ENCODE results near the gene SRSF10. TPM values are rescaled to one million over a fixed set of nuclear protein-coding genes. Genes with fewer than 3 reads are reported as not detected.

The SRSF10 gene
- total RNA-seq, 1 donor = 127 TPM

GRCh38 chr1:23979387-23979880 is 693 bp downstream of the SRSF10 start:
- TF ChIP-seq, protein P1, sequence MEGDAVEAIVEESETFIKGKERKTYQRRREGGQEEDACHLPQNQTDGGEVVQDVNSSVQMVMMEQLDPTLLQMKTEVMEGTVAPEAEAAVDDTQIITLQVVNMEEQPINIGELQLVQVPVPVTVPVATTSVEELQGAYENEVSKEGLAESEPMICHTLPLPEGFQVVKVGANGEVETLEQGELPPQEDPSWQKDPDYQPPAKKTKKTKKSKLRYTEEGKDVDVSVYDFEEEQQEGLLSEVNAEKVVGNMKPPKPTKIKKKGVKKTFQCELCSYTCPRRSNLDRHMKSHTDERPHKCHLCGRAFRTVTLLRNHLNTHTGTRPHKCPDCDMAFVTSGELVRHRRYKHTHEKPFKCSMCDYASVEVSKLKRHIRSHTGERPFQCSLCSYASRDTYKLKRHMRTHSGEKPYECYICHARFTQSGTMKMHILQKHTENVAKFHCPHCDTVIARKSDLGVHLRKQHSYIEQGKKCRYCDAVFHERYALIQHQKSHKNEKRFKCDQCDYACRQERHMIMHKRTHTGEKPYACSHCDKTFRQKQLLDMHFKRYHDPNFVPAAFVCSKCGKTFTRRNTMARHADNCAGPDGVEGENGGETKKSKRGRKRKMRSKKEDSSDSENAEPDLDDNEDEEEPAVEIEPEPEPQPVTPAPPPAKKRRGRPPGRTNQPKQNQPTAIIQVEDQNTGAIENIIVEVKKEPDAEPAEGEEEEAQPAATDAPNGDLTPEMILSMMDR (IDR thresholded peaks at IDR 0.05; ENCODE audit: insufficient read depth, low read length) = no peak
- DNase-seq (ENCODE audit: low read depth) = peak; percentile 37
- H3K4me3 ChIP-seq (ENCODE audit: low read depth, low read length) = peak overlapping the region; percentile 94

GRCh38 chr1:23978805-23979204 is 1.3 kb downstream of the SRSF10 start:
- peak overlapping the region; percentile 94 for H3K4me3 ChIP-seq (ENCODE audit: low read depth, low read length)
- no peak for DNase-seq (ENCODE audit: low read depth)
- TF ChIP-seq, protein P1 (IDR thresholded peaks at IDR 0.05; ENCODE audit: insufficient read depth, low read length) = no peak

- TF ChIP-seq, protein P1 (IDR thresholded peaks at IDR 0.05; ENCODE audit: insufficient read depth, low read length) = no peak
- H3K4me3 ChIP-seq (ENCODE audit: low read depth, low read length) = peak overlapping the region; percentile 94
- DNase-seq (ENCODE audit: low read depth) = no peak
Observed at GRCh38 chr1:23977854-23978191, 2.3 kb downstream of the SRSF10 start.

GRCh38 chr1:23977187-23977853 is 2.8 kb downstream of the SRSF10 start:
- TF ChIP-seq, protein P1 (IDR thresholded peaks at IDR 0.05; ENCODE audit: insufficient read depth, low read length) = no peak
- peak overlapping the region; percentile 40 for H3K4me3 ChIP-seq (ENCODE audit: low read depth, low read length)
- no peak for DNase-seq (ENCODE audit: low read depth)

- H3K4me3 ChIP-seq (ENCODE audit: low read depth, low read length) = no peak overlapping the region
- TF ChIP-seq, protein P1 (IDR thresholded peaks at IDR 0.05; ENCODE audit: insufficient read depth, low read length) = no peak
- no peak for DNase-seq (ENCODE audit: low read depth)
Observed at GRCh38 chr1:23967871-23968270, 12.3 kb downstream of the SRSF10 start.

GRCh38 chr1:23966973-23967493 is 13.1 kb downstream of the SRSF10 start:
- no peak overlapping the region for H3K4me3 ChIP-seq (ENCODE audit: low read depth, low read length)
- TF ChIP-seq, protein P1 (IDR thresholded peaks at IDR 0.05; ENCODE audit: insufficient read depth, low read length) = no peak
- no peak for DNase-seq (ENCODE audit: low read depth)

Data from fibroblast of the aortic adventitia (primary cell).